Measurements from ENCODE around the gene LAMA2. TPM values are rescaled to one million over a fixed set of nuclear protein-coding genes. Genes with fewer than 3 reads are reported as not detected.

The LAMA2 gene
- total RNA-seq, 4 donors from 2014 or later, result 203 to 339 (median 275) TPM

DNA sequence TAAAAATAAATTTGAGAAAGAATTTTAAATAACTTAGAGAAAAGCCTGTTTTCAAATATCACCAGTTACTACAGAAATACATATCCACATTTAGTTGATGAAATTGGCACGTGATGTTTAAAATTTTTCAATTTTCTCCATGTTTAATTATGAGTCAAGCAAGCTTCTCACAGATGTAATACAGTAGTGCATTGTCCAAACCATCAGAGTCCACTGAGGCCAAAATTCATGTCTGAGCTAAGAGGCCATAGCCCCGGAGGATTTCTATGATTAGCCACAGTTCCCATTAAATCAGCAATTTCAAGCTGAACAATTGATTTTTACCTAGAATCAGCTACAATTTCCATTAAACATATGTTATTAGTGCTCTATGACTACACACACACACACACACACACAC is 387.0 kb downstream of the LAMA2 start:
- 47 to 50% methylated on average over 2 of the region's 2 CpGs for whole genome bisulfite sequencing, 2 donors
- no peak for DNase-seq (ENCODE audit: low spot score in 2 of 2)

DNA sequence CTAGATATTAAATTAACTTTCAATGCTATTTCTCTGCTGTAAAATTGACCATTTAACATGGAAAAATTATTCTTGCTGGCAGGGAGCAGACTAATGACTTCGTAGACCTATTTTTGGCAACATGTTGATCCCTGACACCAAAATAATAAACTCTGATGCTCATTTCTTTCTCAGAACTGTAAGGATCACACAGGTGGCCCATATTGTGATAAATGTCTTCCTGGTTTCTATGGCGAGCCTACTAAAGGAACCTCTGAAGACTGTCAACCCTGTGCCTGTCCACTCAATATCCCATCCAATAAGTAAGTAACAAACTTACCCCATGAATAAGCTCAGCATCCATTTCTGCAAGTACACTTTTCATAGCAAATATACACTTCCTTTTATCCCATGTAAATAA is 387.5 kb downstream of the LAMA2 start:
- DNase-seq (ENCODE audit: low spot score in 2 of 2), result no peak
- Histone ChIP-seq H3K4me3 (no peak overlapping the region), H3K4me1 (peaks cover 0 to 10% (median 0%) of the 10 kb centered on the region in 4 donors), H3K27me3 (no peaks in the 10 kb centered on the region), H3K9me3 (no peaks in the 10 kb centered on the region), H3K36me3 (peaks cover 0 to 25% (median 0%) of the 10 kb centered on the region in 3 donors), H3K27ac (no peak overlapping the region)
- WGBS, 2 donors, result 70 to 74% methylated on average over 2 of the region's 2 CpGs
- TF ChIP-seq POLR2A (IDR thresholded peaks at IDR 0.05) (no peak), EP300 (IDR thresholded peaks at IDR 0.05) (no peak)
- TF ChIP-seq, protein P1, sequence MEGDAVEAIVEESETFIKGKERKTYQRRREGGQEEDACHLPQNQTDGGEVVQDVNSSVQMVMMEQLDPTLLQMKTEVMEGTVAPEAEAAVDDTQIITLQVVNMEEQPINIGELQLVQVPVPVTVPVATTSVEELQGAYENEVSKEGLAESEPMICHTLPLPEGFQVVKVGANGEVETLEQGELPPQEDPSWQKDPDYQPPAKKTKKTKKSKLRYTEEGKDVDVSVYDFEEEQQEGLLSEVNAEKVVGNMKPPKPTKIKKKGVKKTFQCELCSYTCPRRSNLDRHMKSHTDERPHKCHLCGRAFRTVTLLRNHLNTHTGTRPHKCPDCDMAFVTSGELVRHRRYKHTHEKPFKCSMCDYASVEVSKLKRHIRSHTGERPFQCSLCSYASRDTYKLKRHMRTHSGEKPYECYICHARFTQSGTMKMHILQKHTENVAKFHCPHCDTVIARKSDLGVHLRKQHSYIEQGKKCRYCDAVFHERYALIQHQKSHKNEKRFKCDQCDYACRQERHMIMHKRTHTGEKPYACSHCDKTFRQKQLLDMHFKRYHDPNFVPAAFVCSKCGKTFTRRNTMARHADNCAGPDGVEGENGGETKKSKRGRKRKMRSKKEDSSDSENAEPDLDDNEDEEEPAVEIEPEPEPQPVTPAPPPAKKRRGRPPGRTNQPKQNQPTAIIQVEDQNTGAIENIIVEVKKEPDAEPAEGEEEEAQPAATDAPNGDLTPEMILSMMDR (IDR thresholded peaks at IDR 0.05), result no peak

More for the DNA sequence above, 387.0 kb downstream of the LAMA2 start:
- Histone ChIP-seq H3K4me3 (no peak overlapping the region), H3K27ac (peak overlapping the region in 1 of 4 donors; percentile 57), H3K4me1 (peaks cover 0 to 10% (median 0%) of the 10 kb centered on the region in 4 donors), H3K36me3 (peaks cover 0 to 25% (median 0%) of the 10 kb centered on the region in 3 donors), H3K9me3 (no peaks in the 10 kb centered on the region), H3K27me3 (no peaks in the 10 kb centered on the region)
- TF ChIP-seq EP300 (IDR thresholded peaks at IDR 0.05) (no peak), POLR2A (IDR thresholded peaks at IDR 0.05) (no peak)
- TF ChIP-seq, protein P1 (IDR thresholded peaks at IDR 0.05), result no peak

- Histone ChIP-seq H3K4me3 (no peak overlapping the region), H3K27ac (no peak overlapping the region)
- WGBS, 2 donors, result 78 to 87% methylated on average over 3 of the region's 3 CpGs
Observed at GRCh38 chr6:129273161-129273560, 390.2 kb downstream of the LAMA2 start.

DNA sequence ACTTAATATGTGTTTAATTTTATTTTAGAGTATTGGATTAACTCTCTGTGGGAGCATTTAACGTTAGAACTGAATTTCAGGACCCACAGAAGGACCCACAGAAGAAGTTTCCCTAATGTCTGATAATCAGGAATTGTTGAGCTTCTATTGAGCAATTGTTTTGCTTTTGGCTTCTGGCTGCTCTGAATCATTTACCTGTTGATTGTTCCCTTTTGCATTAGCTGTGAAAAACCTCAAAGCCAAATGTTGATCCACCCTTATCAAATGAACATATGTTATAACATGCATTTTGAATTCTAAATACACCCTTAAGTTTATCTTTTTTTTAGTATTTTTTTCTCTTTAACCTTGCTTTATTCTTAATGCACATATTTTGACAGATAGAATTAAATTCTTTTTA is 393.5 kb downstream of the LAMA2 start:
- DNase-seq (ENCODE audit: low spot score in 2 of 2), result no peak
- Histone ChIP-seq H3K4me3 (no peak overlapping the region), H3K27me3 (no peaks in the 10 kb centered on the region), H3K27ac (peak overlapping the region in 1 of 4 donors; percentile 17), H3K36me3 (peaks cover 0 to 30% (median 0%) of the 10 kb centered on the region in 3 donors), H3K4me1 (peaks cover 0 to 8% (median 0%) of the 10 kb centered on the region in 4 donors), H3K9me3 (no peaks in the 10 kb centered on the region)
- no peak for TF ChIP-seq EP300 (IDR thresholded peaks at IDR 0.05)
- WGBS, 2 donors, result 56 to 61% methylated on average over 1 of the region's 1 CpG

More at GRCh38 chr6:129273161-129273560, 390.2 kb downstream of the LAMA2 start:
- Histone ChIP-seq H3K27me3 (no peaks in the 10 kb centered on the region), H3K9me3 (no peaks in the 10 kb centered on the region), H3K4me1 (peaks cover 0 to 8% (median 3%) of the 10 kb centered on the region in 4 donors), H3K36me3 (peaks cover 0 to 19% (median 0%) of the 10 kb centered on the region in 3 donors)
- no peak for TF ChIP-seq EP300 (IDR thresholded peaks at IDR 0.05)
- TF ChIP-seq, protein P1 (IDR thresholded peaks at IDR 0.05), result no peak
- no peak for TF ChIP-seq POLR2A (IDR thresholded peaks at IDR 0.05)
- no peak for DNase-seq (ENCODE audit: low spot score in 2 of 2)

GRCh38 chr6:129276986-129277385 is 394.0 kb downstream of the LAMA2 start:
- H3K4me3 ChIP-seq, result no peak overlapping the region
- TF ChIP-seq EP300 (IDR thresholded peaks at IDR 0.05), result peak in 1 of 2 donors; percentile 38
- TF ChIP-seq POLR2A (IDR thresholded peaks at IDR 0.05), result no peak
- WGBS, 2 donors, result 39 to 49% methylated on average over 4 of the region's 4 CpGs

GRCh38 chr6:129279343-129280292 is 396.7 kb downstream of the LAMA2 start:
- no peaks in the 10 kb centered on the region for H3K27me3 ChIP-seq
- WGBS, 2 donors, result 84 to 85% methylated on average over 11 of the region's 11 CpGs
- peaks cover 0 to 20% (median 0%) of the 10 kb centered on the region in 3 donors for H3K36me3 ChIP-seq
- no peaks in the 10 kb centered on the region for H3K9me3 ChIP-seq
- no peak for DNase-seq (ENCODE audit: low spot score in 2 of 2)
- H3K27ac ChIP-seq, result no peak overlapping the region
- peaks cover 0 to 12% (median 4%) of the 10 kb centered on the region in 4 donors for H3K4me1 ChIP-seq
- TF ChIP-seq POLR2A (IDR thresholded peaks at IDR 0.05), result no peak
- TF ChIP-seq EP300 (IDR thresholded peaks at IDR 0.05), result no peak
- TF ChIP-seq, protein P1 (IDR thresholded peaks at IDR 0.05), result no peak
- no peak overlapping the region for H3K4me3 ChIP-seq

More at GRCh38 chr6:129276986-129277385, 394.0 kb downstream of the LAMA2 start:
- Histone ChIP-seq H3K9me3 (no peaks in the 10 kb centered on the region), H3K27me3 (no peaks in the 10 kb centered on the region), H3K36me3 (peaks cover 0 to 25% (median 0%) of the 10 kb centered on the region in 3 donors), H3K4me1 (peaks cover 0 to 8% (median 0%) of the 10 kb centered on the region in 4 donors), H3K27ac (peak overlapping the region in 1 of 4 donors; percentile 17)
- no peak for DNase-seq (ENCODE audit: low spot score in 2 of 2)
